ENCODE measurements around the gene DGUOK.

The DGUOK gene

GRCh38 chr2:73963385-73964120, 36.9 kb downstream of the DGUOK start:
- Histone ChIP-seq H3K9ac (ENCODE audit: low read depth, low read length) (no peak overlapping the region), H3K9me3 (ENCODE audit: control insufficient read depth, insufficient read depth, low read length) (no peaks in the 10 kb centered on the region), H3K4me1 (ENCODE audit: insufficient read depth, low read length) (no peaks in the 10 kb centered on the region), H3K36me3 (ENCODE audit: insufficient read depth, low read length) (peaks cover 5% of the 10 kb centered on the region; the same call in 1 of the 2 replicates)

GRCh38 chr2:73964223-73964622, 37.5 kb downstream of the DGUOK start:
- Histone ChIP-seq H3K9me3 (ENCODE audit: control insufficient read depth, insufficient read depth, low read length) (no peaks in the 10 kb centered on the region), H3K9ac (ENCODE audit: low read depth, low read length) (no peak overlapping the region), H3K36me3 (ENCODE audit: insufficient read depth, low read length) (no peaks in the 10 kb centered on the region; the same call in 1 of the 2 replicates)

GRCh38 chr2:73965053-73965452, 38.4 kb downstream of the DGUOK start:
- Histone ChIP-seq H3K4me1 (ENCODE audit: insufficient read depth, low read length) (no peaks in the 10 kb centered on the region), H3K36me3 (ENCODE audit: insufficient read depth, low read length) (no peaks in the 10 kb centered on the region; the same call in 1 of the 2 replicates)

More at GRCh38 chr2:73964223-73964622, 37.5 kb downstream of the DGUOK start:
- H3K4me1 ChIP-seq (ENCODE audit: insufficient read depth, low read length): no peaks in the 10 kb centered on the region

GRCh38 chr2:73968357-73968937, 41.8 kb downstream of the DGUOK start:
- Histone ChIP-seq H3K4me1 (ENCODE audit: insufficient read depth, low read length) (peaks cover 8% of the 10 kb centered on the region), H3K9ac (ENCODE audit: low read depth, low read length) (no peak overlapping the region), H3K36me3 (ENCODE audit: insufficient read depth, low read length) (no peaks in the 10 kb centered on the region), H3K9me3 (ENCODE audit: control insufficient read depth, insufficient read depth, low read length) (no peaks in the 10 kb centered on the region)

More at GRCh38 chr2:73965053-73965452, 38.4 kb downstream of the DGUOK start:
- no peak overlapping the region for H3K9ac ChIP-seq (ENCODE audit: low read depth, low read length)
- H3K9me3 ChIP-seq (ENCODE audit: control insufficient read depth, insufficient read depth, low read length): no peaks in the 10 kb centered on the region

GRCh38 chr2:73969356-73969755, 42.7 kb downstream of the DGUOK start:
- Histone ChIP-seq H3K9ac (ENCODE audit: low read depth, low read length) (no peak overlapping the region), H3K9me3 (ENCODE audit: control insufficient read depth, insufficient read depth, low read length) (no peaks in the 10 kb centered on the region), H3K36me3 (ENCODE audit: insufficient read depth, low read length) (no peaks in the 10 kb centered on the region), H3K4me1 (ENCODE audit: insufficient read depth, low read length) (peaks cover 8% of the 10 kb centered on the region)

GRCh38 chr2:73970141-73970803, 43.6 kb downstream of the DGUOK start:
- H3K4me1 ChIP-seq (ENCODE audit: insufficient read depth, low read length): peaks cover 8% of the 10 kb centered on the region
- H3K9me3 ChIP-seq (ENCODE audit: control insufficient read depth, insufficient read depth, low read length): no peaks in the 10 kb centered on the region
- H3K9ac ChIP-seq (ENCODE audit: low read depth, low read length): no peak overlapping the region
- H3K36me3 ChIP-seq (ENCODE audit: insufficient read depth, low read length): no peaks in the 10 kb centered on the region

- H3K9ac ChIP-seq (ENCODE audit: low read depth, low read length): no peak overlapping the region
- H3K9me3 ChIP-seq (ENCODE audit: control insufficient read depth, insufficient read depth, low read length): no peaks in the 10 kb centered on the region
- H3K36me3 ChIP-seq (ENCODE audit: insufficient read depth, low read length): no peaks in the 10 kb centered on the region
- H3K4me1 ChIP-seq (ENCODE audit: insufficient read depth, low read length): peaks cover 8% of the 10 kb centered on the region
These were observed 44.3 kb downstream of the DGUOK start for GRCh38 chr2:73970850-73971471.

- no peaks in the 10 kb centered on the region for H3K9me3 ChIP-seq (ENCODE audit: control insufficient read depth, insufficient read depth, low read length)
- no peaks in the 10 kb centered on the region for H3K36me3 ChIP-seq (ENCODE audit: insufficient read depth, low read length)
- H3K9ac ChIP-seq (ENCODE audit: low read depth, low read length): no peak overlapping the region
- H3K4me1 ChIP-seq (ENCODE audit: insufficient read depth, low read length): peaks cover 8% of the 10 kb centered on the region
These were observed 45.0 kb downstream of the DGUOK start for GRCh38 chr2:73971722-73972121.

GRCh38 chr2:73972846-73973245, 46.2 kb downstream of the DGUOK start:
- H3K4me1 ChIP-seq (ENCODE audit: insufficient read depth, low read length): peaks cover 8% of the 10 kb centered on the region
- no peak overlapping the region for H3K9ac ChIP-seq (ENCODE audit: low read depth, low read length)
- H3K36me3 ChIP-seq (ENCODE audit: insufficient read depth, low read length): no peaks in the 10 kb centered on the region
- H3K9me3 ChIP-seq (ENCODE audit: control insufficient read depth, insufficient read depth, low read length): no peaks in the 10 kb centered on the region

- Histone ChIP-seq H3K4me1 (ENCODE audit: insufficient read depth, low read length) (peaks cover 12% of the 10 kb centered on the region), H3K36me3 (ENCODE audit: insufficient read depth, low read length) (no peaks in the 10 kb centered on the region), H3K9ac (ENCODE audit: low read depth, low read length) (no peak overlapping the region), H3K9me3 (ENCODE audit: control insufficient read depth, insufficient read depth, low read length) (no peaks in the 10 kb centered on the region)
These were observed 49.1 kb downstream of the DGUOK start for GRCh38 chr2:73975731-73976130.

- H3K9ac ChIP-seq (ENCODE audit: low read depth, low read length): no peak overlapping the region
- no peaks in the 10 kb centered on the region for H3K9me3 ChIP-seq (ENCODE audit: control insufficient read depth, insufficient read depth, low read length)
- H3K4me1 ChIP-seq (ENCODE audit: insufficient read depth, low read length): peaks cover 10% of the 10 kb centered on the region
- H3K36me3 ChIP-seq (ENCODE audit: insufficient read depth, low read length): no peaks in the 10 kb centered on the region
These were observed 50.1 kb downstream of the DGUOK start for GRCh38 chr2:73976803-73977202.

GRCh38 chr2:73977466-73977865, 50.8 kb downstream of the DGUOK start:
- H3K9me3 ChIP-seq (ENCODE audit: control insufficient read depth, insufficient read depth, low read length): no peaks in the 10 kb centered on the region
- H3K9ac ChIP-seq (ENCODE audit: low read depth, low read length): no peak overlapping the region
- no peaks in the 10 kb centered on the region for H3K36me3 ChIP-seq (ENCODE audit: insufficient read depth, low read length)
- H3K4me1 ChIP-seq (ENCODE audit: insufficient read depth, low read length): peaks cover 14% of the 10 kb centered on the region

- peaks cover 17% of the 10 kb centered on the region for H3K4me1 ChIP-seq (ENCODE audit: insufficient read depth, low read length)
- H3K9me3 ChIP-seq (ENCODE audit: control insufficient read depth, insufficient read depth, low read length): no peaks in the 10 kb centered on the region
- H3K9ac ChIP-seq (ENCODE audit: low read depth, low read length): no peak overlapping the region
- H3K36me3 ChIP-seq (ENCODE audit: insufficient read depth, low read length): no peaks in the 10 kb centered on the region
These were observed 52.3 kb downstream of the DGUOK start for GRCh38 chr2:73979021-73979420.

- Histone ChIP-seq H3K9ac (ENCODE audit: low read depth, low read length) (no peak overlapping the region), H3K4me1 (ENCODE audit: insufficient read depth, low read length) (peaks cover 17% of the 10 kb centered on the region), H3K9me3 (ENCODE audit: control insufficient read depth, insufficient read depth, low read length) (no peaks in the 10 kb centered on the region)
These were observed 53.0 kb downstream of the DGUOK start for GRCh38 chr2:73979686-73980085.

More at GRCh38 chr2:73979686-73980085, 53.0 kb downstream of the DGUOK start:
- H3K36me3 ChIP-seq (ENCODE audit: insufficient read depth, low read length): no peaks in the 10 kb centered on the region
